ENCODE data around the gene CMTM3. TPM values are rescaled to one million over a fixed set of nuclear protein-coding genes. Genes with fewer than 3 reads are reported as not detected.

Gene CMTM3
- total and polyA plus RNA-seq, 9 of the 15 experiments (the other 6 are each of a cell fraction or from before 2014, with no cell fraction given): 4.6 to 33.4 (median 17.5) TPM

GRCh38 chr16:66617728-66618127 lies 13.2 kb downstream of the CMTM3 start (continued):
- TF ChIP-seq ZNF518B (CRISPR knock-in tag; IDR thresholded peaks at IDR 0.05): no peak
- peak; percentile 90 for TF ChIP-seq EP300 (IDR thresholded peaks at IDR 0.05; ENCODE audit: low read length)
- TF ChIP-seq, protein P1, sequence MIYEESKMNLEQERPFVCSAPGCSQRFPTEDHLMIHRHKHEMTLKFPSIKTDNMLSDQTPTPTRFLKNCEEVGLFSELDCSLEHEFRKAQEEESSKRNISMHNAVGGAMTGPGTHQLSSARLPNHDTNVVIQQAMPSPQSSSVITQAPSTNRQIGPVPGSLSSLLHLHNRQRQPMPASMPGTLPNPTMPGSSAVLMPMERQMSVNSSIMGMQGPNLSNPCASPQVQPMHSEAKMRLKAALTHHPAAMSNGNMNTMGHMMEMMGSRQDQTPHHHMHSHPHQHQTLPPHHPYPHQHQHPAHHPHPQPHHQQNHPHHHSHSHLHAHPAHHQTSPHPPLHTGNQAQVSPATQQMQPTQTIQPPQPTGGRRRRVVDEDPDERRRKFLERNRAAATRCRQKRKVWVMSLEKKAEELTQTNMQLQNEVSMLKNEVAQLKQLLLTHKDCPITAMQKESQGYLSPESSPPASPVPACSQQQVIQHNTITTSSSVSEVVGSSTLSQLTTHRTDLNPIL (CRISPR knock-in tag; IDR thresholded peaks at IDR 0.05): no peak
- peak; percentile 52; the same call in 1 of the 2 replicates for TF ChIP-seq BCOR (IDR thresholded peaks at IDR 0.05)
- TF ChIP-seq, protein P2, sequence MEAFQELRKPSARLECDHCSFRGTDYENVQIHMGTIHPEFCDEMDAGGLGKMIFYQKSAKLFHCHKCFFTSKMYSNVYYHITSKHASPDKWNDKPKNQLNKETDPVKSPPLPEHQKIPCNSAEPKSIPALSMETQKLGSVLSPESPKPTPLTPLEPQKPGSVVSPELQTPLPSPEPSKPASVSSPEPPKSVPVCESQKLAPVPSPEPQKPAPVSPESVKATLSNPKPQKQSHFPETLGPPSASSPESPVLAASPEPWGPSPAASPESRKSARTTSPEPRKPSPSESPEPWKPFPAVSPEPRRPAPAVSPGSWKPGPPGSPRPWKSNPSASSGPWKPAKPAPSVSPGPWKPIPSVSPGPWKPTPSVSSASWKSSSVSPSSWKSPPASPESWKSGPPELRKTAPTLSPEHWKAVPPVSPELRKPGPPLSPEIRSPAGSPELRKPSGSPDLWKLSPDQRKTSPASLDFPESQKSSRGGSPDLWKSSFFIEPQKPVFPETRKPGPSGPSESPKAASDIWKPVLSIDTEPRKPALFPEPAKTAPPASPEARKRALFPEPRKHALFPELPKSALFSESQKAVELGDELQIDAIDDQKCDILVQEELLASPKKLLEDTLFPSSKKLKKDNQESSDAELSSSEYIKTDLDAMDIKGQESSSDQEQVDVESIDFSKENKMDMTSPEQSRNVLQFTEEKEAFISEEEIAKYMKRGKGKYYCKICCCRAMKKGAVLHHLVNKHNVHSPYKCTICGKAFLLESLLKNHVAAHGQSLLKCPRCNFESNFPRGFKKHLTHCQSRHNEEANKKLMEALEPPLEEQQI (IDR thresholded peaks at IDR 0.05): no peak
- no peak for TF ChIP-seq RHOXF2B (CRISPR knock-in tag; conservative IDR thresholded peaks at IDR 0.05)
- TF ChIP-seq DACH1 (IDR thresholded peaks at IDR 0.05; ENCODE audit: partially characterized antibody): no peak
- TF ChIP-seq SP1 (CRISPR knock-in tag; IDR thresholded peaks at IDR 0.05): no peak
- TF ChIP-seq TCF7 (IDR thresholded peaks at IDR 0.05; ENCODE audit: borderline replicate concordance): peak; percentile 70; the same call in 1 of the 2 replicates
- no peak for TF ChIP-seq HOMEZ (CRISPR knock-in tag; IDR thresholded peaks at IDR 0.05)
- TF ChIP-seq MCM7 (IDR thresholded peaks at IDR 0.05): no peak
- no peak for TF ChIP-seq CHD2 (IDR thresholded peaks at IDR 0.05; ENCODE audit: low read depth, low read length)
- TF ChIP-seq, protein P3, sequence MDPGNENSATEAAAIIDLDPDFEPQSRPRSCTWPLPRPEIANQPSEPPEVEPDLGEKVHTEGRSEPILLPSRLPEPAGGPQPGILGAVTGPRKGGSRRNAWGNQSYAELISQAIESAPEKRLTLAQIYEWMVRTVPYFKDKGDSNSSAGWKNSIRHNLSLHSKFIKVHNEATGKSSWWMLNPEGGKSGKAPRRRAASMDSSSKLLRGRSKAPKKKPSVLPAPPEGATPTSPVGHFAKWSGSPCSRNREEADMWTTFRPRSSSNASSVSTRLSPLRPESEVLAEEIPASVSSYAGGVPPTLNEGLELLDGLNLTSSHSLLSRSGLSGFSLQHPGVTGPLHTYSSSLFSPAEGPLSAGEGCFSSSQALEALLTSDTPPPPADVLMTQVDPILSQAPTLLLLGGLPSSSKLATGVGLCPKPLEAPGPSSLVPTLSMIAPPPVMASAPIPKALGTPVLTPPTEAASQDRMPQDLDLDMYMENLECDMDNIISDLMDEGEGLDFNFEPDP (CRISPR knock-in tag; IDR thresholded peaks at IDR 0.05): no peak
- no peak for TF ChIP-seq ZC3H8 (IDR thresholded peaks at IDR 0.05)
- no peak for TF ChIP-seq PTTG1 (tag; IDR thresholded peaks at IDR 0.05; ENCODE audit: low read depth)
- TF ChIP-seq JUNB (CRISPR knock-in tag; conservative IDR thresholded peaks at IDR 0.05): no peak
- TF ChIP-seq NONO (IDR thresholded peaks at IDR 0.05; ENCODE audit: low read depth in 2 of 2, low read length in 1 of 2): no peak
- TF ChIP-seq TAF1 (IDR thresholded peaks at IDR 0.05; ENCODE audit: control insufficient read depth, extremely low read depth, insufficient read depth, low read length, severe bottlenecking): peak; percentile 18
- peak; percentile 42; the same call in 1 of the 2 replicates for TF ChIP-seq GATAD2A (IDR thresholded peaks at IDR 0.05)
- TF ChIP-seq ZNF785 (CRISPR knock-in tag; IDR thresholded peaks at IDR 0.05): no peak
- 0 out of 2 replicates have a peak, but pooled peaks have one; percentile 10 for TF ChIP-seq NFATC3 (IDR thresholded peaks at IDR 0.05)
